ENCODE results near the gene HLTF. TPM values are rescaled to one million over a fixed set of nuclear protein-coding genes. Genes with fewer than 3 reads are reported as not detected.
"Not testable (repeated sequence)": the region's sequence is repeated elsewhere in the genome, so short reads cannot be mapped to it uniquely, and the experiment has no call there.

HLTF gene, protein sequence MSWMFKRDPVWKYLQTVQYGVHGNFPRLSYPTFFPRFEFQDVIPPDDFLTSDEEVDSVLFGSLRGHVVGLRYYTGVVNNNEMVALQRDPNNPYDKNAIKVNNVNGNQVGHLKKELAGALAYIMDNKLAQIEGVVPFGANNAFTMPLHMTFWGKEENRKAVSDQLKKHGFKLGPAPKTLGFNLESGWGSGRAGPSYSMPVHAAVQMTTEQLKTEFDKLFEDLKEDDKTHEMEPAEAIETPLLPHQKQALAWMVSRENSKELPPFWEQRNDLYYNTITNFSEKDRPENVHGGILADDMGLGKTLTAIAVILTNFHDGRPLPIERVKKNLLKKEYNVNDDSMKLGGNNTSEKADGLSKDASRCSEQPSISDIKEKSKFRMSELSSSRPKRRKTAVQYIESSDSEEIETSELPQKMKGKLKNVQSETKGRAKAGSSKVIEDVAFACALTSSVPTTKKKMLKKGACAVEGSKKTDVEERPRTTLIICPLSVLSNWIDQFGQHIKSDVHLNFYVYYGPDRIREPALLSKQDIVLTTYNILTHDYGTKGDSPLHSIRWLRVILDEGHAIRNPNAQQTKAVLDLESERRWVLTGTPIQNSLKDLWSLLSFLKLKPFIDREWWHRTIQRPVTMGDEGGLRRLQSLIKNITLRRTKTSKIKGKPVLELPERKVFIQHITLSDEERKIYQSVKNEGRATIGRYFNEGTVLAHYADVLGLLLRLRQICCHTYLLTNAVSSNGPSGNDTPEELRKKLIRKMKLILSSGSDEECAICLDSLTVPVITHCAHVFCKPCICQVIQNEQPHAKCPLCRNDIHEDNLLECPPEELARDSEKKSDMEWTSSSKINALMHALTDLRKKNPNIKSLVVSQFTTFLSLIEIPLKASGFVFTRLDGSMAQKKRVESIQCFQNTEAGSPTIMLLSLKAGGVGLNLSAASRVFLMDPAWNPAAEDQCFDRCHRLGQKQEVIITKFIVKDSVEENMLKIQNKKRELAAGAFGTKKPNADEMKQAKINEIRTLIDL
- 14.2 and 15.6 TPM in 2 replicates for total RNA-seq

DNA sequence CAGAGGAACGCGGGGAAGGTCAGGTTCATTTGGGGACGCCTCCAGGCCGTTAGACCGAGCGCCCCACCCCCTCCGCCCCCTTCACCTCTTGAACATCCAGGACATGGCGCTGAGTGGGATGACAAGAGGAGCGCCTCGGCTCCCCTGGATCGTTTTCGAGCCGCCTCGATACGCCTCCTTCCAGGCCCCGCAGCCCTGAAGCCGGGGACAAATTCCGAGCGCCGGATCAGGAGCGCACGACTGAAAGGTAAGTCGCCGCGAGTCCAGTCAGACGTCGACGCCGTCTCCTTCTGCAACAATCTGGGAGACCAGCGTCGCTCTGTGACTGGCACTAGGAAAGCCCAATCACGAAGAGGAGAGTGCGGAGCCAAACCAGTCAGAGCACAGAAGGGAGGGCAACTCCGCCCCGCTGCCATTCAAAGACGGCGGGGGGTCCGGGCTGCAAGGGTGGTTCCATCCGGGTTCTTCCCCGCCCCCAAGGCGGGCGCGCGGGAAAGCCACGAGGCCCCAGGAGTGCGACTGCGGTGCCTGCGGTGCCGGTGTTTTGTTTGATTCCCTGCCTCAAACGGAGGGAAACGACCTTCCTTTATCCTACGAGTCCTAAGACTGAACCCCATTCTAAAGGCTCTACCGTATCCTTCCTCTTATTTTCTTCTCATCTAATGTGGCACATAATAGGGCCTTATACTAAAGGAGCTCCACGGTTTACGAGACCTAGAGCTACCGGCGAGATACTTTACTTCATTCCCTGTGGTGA is at the start of gene HLTF:
TSS of gene HLTF (minus strand) at position 302 of the 757 bp plus-strand sequence. CDS start at position 105, 197 bp downstream.
- DNase-seq (ENCODE audit: low read depth in 2 of 2): peak; percentile 93 to 99

DNA sequence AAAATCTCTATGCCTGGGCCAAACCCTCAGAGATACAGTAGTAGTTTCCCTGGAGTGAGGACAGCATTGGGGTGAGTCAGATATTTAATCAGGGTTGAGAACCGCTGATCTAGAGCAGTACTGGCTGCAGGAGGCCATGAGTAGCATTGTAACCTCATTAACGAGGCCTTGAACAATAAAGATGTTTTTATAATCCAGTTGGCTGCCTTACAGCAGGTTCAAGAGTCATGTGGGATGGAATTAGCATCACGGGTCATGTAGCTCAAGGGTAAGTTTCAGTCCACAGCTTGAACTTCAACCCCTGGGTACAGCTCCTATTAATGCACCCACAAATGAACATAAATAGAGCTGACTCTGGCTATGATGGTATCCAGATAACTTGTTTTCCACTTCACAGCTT is 48.2 kb upstream of the HLTF start:
- no peak for DNase-seq (ENCODE audit: low read depth in 2 of 2)

DNA sequence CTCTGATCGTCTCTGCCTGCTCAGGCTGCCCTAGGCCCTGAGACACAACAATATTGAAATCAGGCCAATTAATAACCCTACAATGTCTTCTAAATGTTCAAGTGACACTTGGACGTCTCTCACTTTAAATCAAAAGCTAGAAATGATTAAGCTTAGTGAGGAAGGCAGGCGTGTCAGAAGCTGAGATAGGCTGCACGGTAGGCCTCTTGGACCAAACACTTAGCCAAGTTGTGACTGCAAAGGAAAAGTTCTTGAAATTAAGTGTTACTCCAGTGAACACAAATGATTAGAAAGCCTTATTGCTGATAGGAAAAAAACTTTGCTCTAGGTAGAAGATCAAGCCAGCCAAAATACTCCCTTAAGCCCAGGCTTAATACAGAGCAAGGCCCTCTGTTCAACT is 45.3 kb upstream of the HLTF start:
- no peak for DNase-seq (ENCODE audit: low read depth in 2 of 2)

DNA sequence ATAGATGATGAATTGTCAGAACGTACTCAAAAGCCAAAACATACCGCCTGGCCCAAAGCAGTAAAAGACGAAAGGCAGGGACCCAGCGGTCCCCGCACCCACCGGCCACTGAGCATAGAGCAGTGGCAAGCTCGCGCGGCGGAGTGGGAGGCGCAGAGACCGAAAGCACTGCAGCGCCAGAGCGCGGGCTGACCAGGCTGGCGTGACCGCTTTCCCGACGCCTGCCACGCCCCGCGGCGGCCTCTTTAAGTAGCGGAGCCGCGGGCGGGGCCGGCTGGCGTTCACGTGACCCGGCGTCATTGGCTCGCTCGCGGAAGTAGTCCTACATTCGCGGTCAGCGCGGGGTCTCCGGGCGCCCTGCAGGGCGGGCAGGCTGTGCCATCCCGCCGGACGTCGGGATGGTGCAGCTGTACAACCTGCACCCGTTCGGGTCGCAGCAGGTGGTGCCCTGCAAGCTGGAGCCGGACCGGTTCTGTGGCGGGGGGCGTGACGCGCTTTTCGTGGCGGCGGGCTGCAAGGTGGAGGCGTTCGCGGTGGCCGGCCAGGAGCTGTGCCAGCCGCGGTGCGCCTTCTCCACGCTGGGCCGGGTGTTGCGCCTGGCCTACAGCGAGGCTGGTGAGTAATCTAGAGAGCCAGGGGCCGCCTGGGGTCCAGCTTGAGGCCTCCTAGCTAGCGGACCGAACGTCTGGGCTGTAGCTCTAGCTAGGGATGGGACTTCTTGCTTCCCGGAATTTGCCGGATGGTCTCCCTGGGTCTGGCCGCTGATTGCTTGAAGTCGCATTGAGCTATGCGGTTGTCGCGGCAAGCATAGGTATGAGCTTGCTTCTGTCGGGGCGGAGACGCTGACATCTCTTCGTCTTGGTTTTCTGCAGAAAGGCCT is 43.2 kb upstream of the HLTF start, which contains the start of gene HPS3:
TSS of gene HPS3 (plus strand) at position 313 of the 880 bp plus-strand sequence. CDS start at position 399, 86 bp downstream.
- peak; percentile 69 to 91 for DNase-seq (ENCODE audit: low read depth in 2 of 2)

DNA sequence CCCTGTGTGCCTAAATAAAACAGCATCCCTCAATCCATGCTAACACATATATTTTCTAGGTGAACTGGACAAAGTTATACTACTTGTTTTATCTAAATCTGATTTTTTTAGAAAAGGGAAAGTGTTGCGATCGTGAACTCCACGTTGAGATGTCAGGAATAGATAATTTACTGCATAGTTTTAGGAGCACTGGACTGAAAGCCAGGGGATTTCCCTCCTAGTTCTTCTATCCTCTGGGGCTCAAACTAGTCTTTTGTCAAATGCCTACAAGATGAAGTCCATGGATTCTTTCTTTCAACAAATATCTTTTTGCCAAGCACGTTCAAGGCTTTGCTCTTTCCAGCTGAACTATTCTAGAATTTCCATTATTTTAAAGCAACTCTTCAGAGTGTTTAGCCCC is 42.5 kb upstream of the HLTF start:
- DNase-seq (ENCODE audit: low read depth in 2 of 2): no peak

DNA sequence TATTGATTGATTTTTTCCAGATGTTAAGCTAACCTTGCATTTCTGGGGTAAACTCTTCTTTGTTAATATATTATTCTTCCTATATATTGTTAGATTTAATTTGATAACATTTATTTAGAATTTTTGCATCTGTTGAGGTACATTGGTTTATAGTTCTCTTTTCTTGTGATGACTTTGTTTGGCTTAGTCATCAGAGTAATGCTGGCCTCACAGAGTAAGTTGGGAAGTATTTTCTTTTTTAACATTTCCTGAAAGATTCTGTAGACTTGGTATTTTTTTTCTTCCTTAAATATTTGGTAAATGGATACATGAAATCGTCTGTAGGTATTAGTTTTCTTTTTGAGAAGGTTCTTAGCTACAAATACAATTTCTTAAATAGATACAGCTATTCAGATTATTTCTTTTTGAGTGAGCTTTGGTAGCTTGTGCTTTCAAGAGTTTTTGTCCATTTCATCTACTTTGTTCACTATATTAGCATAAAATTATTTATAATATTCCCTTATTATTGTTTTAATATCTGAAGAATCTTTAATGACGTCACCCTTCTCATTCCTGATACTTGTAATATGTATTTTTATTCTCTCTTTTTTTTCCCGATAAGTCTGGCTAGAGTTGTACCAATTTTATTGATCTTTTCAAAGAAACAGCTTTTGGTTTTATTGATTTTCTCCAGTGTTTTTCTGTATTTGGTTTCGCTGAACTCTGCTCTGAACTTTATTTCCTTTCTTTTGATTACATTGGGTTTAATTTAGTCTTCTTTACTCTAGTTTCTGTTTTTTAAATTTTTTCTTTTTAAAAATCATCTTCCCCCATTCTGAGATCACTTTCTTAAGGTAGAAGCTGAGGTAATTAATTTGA is 36.6 kb upstream of the HLTF start:
- DNase-seq (ENCODE audit: low read depth in 2 of 2): no peak

DNA sequence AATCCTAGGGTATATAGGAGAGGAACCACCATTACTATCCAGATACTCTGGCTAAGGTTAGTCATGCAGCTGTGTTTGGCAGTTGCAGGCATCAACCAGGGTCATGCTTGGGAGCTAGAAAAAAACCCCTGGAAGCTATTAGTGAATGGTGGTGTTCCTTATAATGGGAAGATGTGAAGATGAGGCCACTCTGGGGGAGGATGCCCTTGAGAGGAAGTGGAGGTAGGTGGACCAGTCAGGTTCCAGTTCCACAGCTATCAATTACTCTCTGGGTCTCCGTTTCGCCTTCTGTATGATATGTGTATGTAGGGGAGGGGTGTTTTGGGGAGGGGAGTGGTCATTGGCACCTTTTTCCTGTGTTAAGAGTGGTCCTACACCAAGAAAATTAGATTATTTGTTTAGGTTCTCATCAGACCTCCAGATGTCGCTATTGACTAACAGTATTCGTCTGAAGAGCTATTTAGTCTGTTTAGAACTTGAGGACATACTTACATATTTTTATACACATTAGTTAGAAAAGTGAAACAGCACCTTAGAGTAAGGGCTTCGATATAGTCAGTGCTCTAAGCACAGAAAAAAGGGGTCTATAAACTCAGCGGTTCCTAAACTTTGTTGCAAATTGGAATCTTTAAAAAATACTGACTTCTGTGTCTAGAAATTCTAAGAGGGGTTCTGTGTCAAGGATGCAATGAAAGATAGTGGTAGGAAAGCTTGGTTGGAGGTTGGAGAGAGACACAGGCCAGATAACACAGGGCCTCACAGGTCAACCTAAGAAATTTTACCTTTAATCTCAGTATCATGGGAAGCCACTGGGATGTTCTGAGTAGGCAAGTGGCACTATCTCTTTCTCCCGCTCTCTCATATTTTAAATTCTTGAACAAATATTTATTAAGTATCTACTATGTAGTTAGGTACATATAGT is 34.0 kb upstream of the HLTF start:
- DNase-seq (ENCODE audit: low read depth in 2 of 2): peak; percentile 69 to 77

DNA sequence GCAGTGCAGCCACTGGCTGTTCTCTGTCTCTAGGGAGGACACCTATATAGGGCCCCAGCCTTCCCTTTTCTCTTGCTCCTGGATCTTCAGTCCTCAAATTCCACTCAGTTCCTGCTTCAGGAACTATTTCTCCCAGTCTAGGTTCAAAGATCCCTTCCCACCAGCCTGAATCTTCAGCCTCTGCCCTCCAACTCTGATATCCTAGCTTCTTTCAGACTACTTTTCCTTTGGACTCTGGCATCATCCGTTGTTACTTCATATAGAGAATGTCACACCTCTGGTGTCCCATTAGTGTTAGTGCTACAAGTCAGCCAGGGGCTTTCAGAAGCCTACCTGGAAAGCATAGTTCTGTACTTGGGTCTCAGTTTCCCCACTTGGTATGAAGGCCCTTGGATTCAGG is 33.1 kb upstream of the HLTF start:
- no peak for DNase-seq (ENCODE audit: low read depth in 2 of 2)

DNA sequence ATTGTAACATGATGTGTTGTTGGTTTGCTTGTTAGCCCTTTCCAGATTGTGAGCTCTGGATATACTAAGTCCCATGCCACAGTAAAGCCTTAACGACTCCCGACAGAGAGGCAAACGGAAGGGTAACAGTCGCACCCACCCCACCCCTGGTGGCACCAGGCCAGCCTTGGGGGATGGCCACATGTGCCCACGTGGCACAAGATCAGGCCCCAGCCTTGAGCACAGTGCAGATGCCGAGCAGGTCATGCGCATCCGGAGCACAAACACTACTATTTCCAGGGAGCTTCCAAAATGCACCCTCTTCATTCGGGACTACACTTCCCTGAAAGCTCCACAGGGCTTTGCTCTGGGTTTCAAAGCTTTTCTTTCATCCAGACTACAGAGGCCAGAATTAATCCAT is 32.4 kb upstream of the HLTF start:
- no peak for DNase-seq (ENCODE audit: low read depth in 2 of 2)

DNA sequence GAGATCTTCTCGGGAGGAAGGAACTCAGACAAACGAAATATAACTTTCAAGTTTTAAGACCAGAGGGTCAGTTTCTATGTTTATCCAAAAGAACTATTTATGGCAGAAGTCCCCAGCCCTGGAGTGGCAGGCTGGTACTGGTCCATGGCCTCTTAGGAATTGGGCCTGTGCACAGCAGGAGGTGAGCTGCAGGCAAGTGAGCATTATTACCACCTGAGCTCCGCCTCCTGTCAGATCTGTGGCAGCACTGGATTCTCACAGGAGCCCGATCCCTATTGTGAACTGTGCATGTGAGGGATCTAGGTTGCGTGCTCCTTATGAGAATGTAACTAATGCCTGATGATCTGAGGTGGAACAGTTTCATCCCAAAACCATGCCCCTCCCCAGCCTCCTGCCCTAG is 28.8 kb upstream of the HLTF start:
- no peak for DNase-seq (ENCODE audit: low read depth in 2 of 2)

DNA sequence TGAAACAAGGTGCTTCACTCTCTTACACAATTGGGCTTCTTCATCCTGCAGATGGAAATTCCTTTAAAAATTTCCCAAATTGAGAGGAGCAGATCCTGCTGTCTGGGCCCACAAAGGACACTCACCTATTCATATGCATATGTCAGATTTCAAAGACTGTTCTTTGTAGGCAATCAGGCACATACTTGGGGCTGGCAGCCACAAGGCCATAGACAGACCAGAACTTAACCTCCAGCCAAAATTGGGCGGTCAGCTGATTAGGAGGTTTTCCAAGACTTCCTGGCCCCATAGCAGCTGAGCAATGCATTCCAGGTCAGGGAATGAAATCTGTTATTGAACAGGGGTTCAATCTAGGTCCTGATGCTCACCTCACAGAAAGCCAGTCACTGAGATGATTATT is 28.1 kb upstream of the HLTF start:
- no peak for DNase-seq (ENCODE audit: low read depth in 2 of 2)

DNA sequence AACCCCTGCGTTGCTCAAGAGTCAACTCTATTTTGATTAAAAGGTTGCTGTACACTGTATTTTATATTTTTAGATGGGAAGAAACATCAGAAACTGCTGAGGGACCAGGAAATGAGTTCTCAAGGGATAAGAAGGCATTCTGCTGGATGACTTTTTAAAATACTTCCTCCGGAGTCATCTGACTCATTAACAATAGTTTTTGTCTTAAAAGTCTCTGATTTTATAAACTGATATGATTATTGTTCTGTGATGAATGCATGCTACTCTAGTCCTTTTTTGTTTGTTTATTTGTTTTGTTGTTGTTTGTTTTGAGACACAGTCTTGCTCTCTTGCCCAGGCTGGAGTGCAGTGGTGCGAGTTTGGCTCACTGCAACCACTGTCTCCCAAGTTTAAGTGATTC is 18.2 kb upstream of the HLTF start:
- no peak for DNase-seq (ENCODE audit: low read depth in 2 of 2)

DNA sequence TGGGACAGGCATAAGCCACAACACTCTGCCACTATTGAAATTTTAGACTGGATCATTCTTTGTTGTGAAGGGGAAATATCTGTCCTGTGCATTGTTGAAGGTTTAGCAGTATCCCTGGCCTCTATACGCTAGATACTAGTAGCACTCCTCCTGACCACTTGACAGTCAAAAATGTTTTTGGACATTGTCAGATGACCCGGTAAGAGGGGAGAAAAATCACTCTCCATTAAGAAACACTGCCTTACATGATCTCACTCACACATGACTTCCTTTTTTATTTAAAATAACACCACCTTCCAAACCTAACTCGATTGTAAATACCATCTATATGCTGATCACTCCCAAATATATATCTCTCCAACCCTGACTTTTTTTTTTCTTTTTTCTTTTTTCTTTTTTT is 15.3 kb upstream of the HLTF start:
- no peak for DNase-seq (ENCODE audit: low read depth in 2 of 2)

DNA sequence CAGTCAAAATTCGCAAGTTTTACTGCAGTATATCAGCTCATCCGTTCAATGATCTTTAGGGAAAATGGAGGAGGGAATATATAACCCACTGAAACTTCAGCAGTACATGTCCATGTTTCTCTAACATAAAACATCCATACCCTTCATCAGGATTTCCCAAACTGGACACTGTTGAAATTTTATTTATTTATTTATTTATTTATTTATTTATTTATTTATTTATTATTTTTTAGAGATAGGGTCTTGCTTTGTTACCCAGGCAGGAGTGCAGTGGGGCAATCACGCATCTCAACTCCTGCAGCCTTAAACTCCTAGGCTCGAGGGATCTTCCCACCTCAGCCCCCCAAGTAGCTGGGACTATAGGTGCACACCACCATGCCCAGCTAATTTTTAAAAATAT is 14.8 kb upstream of the HLTF start:
- no peak for DNase-seq (ENCODE audit: low read depth in 2 of 2)

DNA sequence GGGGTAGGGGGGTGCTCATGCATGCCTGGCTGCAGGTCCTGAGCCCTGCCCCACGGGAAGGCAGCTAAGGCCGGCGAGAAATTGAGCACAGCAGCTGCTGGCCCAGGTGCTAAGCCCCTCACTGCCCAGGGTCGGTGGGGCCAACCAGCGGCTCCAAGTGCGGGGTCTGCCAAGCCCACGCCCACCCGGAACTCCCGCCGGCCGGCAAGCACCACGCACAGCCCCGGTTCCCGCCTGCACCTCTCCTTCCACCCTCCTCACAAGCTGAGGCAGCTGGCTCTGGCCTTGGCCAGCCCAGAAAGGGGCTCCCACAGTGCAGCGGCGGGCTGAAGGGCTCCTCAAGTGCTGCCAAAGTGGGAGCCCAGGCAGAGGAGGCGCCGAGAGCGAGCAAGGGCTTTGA is 11.7 kb upstream of the HLTF start:
- DNase-seq (ENCODE audit: low read depth in 2 of 2): not testable (repeated sequence)

DNA sequence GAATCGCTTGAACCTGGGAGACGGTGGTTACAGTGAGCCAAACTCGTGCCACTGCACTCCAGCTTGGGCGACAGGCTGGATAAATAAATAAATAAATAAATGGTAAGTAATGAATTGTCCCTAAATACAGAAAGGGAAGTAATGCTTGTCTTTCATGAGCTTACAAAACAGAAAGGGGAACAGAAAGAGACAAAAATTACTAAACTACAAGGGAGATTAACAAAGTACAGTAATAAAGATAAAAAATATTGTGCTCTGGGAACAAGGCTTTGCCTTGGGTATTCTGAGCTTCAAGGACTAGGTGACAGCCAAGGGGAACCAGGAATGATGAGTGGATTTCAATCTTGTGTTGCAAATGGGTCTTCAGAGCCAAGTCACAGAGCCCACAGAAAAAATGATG is 9.2 kb upstream of the HLTF start:
- DNase-seq (ENCODE audit: low read depth in 2 of 2): no peak

DNA sequence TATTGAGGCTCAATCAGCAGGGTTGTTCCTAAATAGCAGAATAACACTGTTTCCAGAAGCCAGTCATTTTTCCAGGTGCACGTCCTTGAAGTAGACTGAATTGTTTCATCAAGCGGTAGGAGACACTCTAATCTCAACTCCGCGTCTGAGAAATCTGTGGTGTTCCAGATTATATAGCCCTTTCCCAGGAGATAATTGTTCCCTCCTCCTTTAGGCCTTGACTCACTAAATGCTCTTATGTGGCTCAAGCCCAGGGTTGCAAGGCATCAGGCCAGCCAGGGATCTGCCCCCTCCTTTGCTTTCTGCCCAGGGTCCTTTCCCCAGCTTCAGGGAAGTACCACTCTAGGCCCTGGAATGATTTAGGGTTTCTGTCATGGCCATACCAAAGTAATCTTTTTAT is 5.7 kb upstream of the HLTF start:
- DNase-seq (ENCODE audit: low read depth in 2 of 2): no peak

DNA sequence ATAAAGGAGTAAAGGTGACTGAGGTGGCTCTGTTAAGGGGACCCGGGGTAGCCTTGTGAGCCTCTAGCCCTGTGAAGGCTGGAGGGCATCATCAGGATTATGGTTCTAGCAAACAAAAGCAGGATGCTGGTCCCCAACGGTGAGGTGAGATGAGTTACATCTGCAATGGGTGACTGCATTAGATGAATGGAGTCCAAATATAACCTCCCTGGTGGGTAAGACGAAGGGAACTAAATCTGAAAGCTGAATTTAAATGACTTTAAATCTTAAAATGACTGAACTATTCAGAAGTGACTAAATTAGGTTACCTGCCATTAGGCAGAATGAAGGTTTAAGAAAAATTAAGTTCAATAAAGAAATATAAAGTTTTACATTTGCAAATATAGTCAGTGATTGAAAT is 4.6 kb upstream of the HLTF start:
- no peak for DNase-seq (ENCODE audit: low read depth in 2 of 2)

DNA sequence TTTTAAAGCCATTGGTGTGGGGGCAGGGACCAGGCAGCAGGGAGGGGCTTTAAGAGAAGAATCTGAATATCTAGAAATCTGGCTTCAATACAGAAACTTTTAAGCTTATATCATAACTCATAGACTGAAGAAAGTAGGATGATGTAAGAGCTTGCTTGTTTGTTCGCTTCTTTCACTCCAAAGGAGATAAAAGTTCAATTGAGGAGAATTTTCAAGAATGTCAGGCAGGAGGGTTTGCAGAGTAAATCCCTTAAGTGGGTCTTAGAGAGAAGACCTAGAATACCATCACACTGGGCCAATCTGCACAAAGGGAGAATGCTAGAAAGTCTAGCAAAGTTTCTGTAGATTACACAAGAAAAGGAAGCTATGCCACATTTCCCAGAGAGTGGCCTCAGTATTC is 4.1 kb upstream of the HLTF start:
- DNase-seq (ENCODE audit: low read depth in 2 of 2): no peak
